ENCODE measurements around the gene RPS6KA5. TPM values are rescaled to one million over a fixed set of nuclear protein-coding genes. Genes with fewer than 3 reads are reported as not detected.
A peak's percentile ranks its signal among the peaks of the same experiment; 100 is the strongest.
"Not testable (repeated sequence)": the region's sequence is repeated elsewhere in the genome, so short reads cannot be mapped to it uniquely, and the experiment has no call there.

Gene RPS6KA5
- total and polyA plus RNA-seq, 2 donors (not counting 1 experiment from before 2014, with no cell fraction given) = 0.59 to 2.0 TPM

- H3K27ac ChIP-seq (ENCODE audit: insufficient read depth, low read length) = no peak overlapping the region
- no peaks in the 10 kb centered on the region for H3K4me1 ChIP-seq (ENCODE audit: control insufficient read depth, extremely low read depth, insufficient read depth, low read length)
- no peaks in the 10 kb centered on the region for H3K27me3 ChIP-seq (ENCODE audit: control insufficient read depth, insufficient read depth, low read length)
- H3K4me3 ChIP-seq (replicated peaks in 1 of 4; ENCODE audit: control extremely low read depth in 1 of 4, insufficient read depth in 1 of 4, low read depth in 3 of 4, low read length in 4 of 4) = no peak overlapping the region
- no peaks in the 10 kb centered on the region for H3K79me2 ChIP-seq (ENCODE audit: control insufficient read depth, insufficient read depth, low read length)
- no peaks in the 10 kb centered on the region for H4K20me1 ChIP-seq (ENCODE audit: control insufficient read depth, extremely low read depth, insufficient read depth, low read length)
- no peak overlapping the region for H3K9ac ChIP-seq (ENCODE audit: insufficient read depth, low read length)
- no peak for TF ChIP-seq CTCF (conservative IDR thresholded peaks at IDR 0.05 in 1 of 2, IDR thresholded peaks at IDR 0.05 in 1 of 2; ENCODE audit: low read depth in 1 of 2, low read length in 2 of 2)
- no peak for TF ChIP-seq EZH2 (IDR thresholded peaks at IDR 0.05; ENCODE audit: low read length, missing control alignments)
- H2AFZ ChIP-seq (ENCODE audit: low read length) = no peak overlapping the region
- H3K4me2 ChIP-seq (ENCODE audit: extremely low read depth, insufficient read depth, low read length) = no peak overlapping the region
- no peaks in the 10 kb centered on the region for H3K36me3 ChIP-seq (ENCODE audit: control insufficient read depth, insufficient read depth, low read length)
- DNase-seq (ENCODE audit: low read depth in 2 of 2) = no peak
- H3K9me3 ChIP-seq (ENCODE audit: control insufficient read depth, insufficient read depth, low read depth, low read length) = no peaks in the 10 kb centered on the region
Measured at GRCh38 chr14:91027561-91027960, 32.9 kb downstream of the RPS6KA5 start.

- Histone ChIP-seq H3K4me2 (ENCODE audit: extremely low read depth, insufficient read depth, low read length) (peak overlapping the region; percentile 82), H3K4me3 (replicated peaks in 1 of 4; ENCODE audit: control extremely low read depth in 1 of 4, insufficient read depth in 1 of 4, low read depth in 3 of 4, low read length in 4 of 4) (peak overlapping the region in 3 of 4 experiments; percentile 16 to 45 (median 21)), H2AFZ (ENCODE audit: low read length) (peak overlapping the region; percentile 84)
- not testable (repeated sequence) for H3K27me3 ChIP-seq (ENCODE audit: control insufficient read depth, insufficient read depth, low read length); H4K20me1 ChIP-seq (ENCODE audit: control insufficient read depth, extremely low read depth, insufficient read depth, low read length); H3K4me1 ChIP-seq (ENCODE audit: control insufficient read depth, extremely low read depth, insufficient read depth, low read length); H3K27ac ChIP-seq (ENCODE audit: insufficient read depth, low read length); H3K9me3 ChIP-seq (ENCODE audit: control insufficient read depth, insufficient read depth, low read depth, low read length); H3K79me2 ChIP-seq (ENCODE audit: control insufficient read depth, insufficient read depth, low read length); H3K36me3 ChIP-seq (ENCODE audit: control insufficient read depth, insufficient read depth, low read length); H3K9ac ChIP-seq (ENCODE audit: insufficient read depth, low read length)
- DNase-seq (ENCODE audit: low read depth in 2 of 2) = peak in 1 of 2 donors; percentile 25
Measured at GRCh38 chr14:91022622-91023028, 37.8 kb downstream of the RPS6KA5 start.

GRCh38 chr14:91021991-91022621, 38.3 kb downstream of the RPS6KA5 start:
- H3K9me3 ChIP-seq (ENCODE audit: control insufficient read depth, insufficient read depth, low read depth, low read length) = no peaks in the 10 kb centered on the region
- peak overlapping the region; percentile 84 for H2AFZ ChIP-seq (ENCODE audit: low read length)
- peak overlapping the region in 3 of 4 experiments; percentile 16 to 45 (median 21) for H3K4me3 ChIP-seq (replicated peaks in 1 of 4; ENCODE audit: control extremely low read depth in 1 of 4, insufficient read depth in 1 of 4, low read depth in 3 of 4, low read length in 4 of 4)
- TF ChIP-seq EZH2 (IDR thresholded peaks at IDR 0.05; ENCODE audit: low read length, missing control alignments) (no peak), CTCF (conservative IDR thresholded peaks at IDR 0.05 in 1 of 2, IDR thresholded peaks at IDR 0.05 in 1 of 2; ENCODE audit: low read depth in 1 of 2, low read length in 2 of 2) (no peak)
- H4K20me1 ChIP-seq (ENCODE audit: control insufficient read depth, extremely low read depth, insufficient read depth, low read length) = no peaks in the 10 kb centered on the region
- no peak overlapping the region for H3K27ac ChIP-seq (ENCODE audit: insufficient read depth, low read length)
- peak overlapping the region; percentile 82 for H3K4me2 ChIP-seq (ENCODE audit: extremely low read depth, insufficient read depth, low read length)
- H3K79me2 ChIP-seq (ENCODE audit: control insufficient read depth, insufficient read depth, low read length) = no peaks in the 10 kb centered on the region
- no peak overlapping the region for H3K9ac ChIP-seq (ENCODE audit: insufficient read depth, low read length)
- no peaks in the 10 kb centered on the region for H3K27me3 ChIP-seq (ENCODE audit: control insufficient read depth, insufficient read depth, low read length)
- no peaks in the 10 kb centered on the region for H3K4me1 ChIP-seq (ENCODE audit: control insufficient read depth, extremely low read depth, insufficient read depth, low read length)
- no peak for DNase-seq (ENCODE audit: low read depth in 2 of 2)
- H3K36me3 ChIP-seq (ENCODE audit: control insufficient read depth, insufficient read depth, low read length) = no peaks in the 10 kb centered on the region
